A549 (cell line): ENCODE results near the gene PCDH10.
"Not testable (repeated sequence)": the region's sequence is repeated elsewhere in the genome, so short reads cannot be mapped to it uniquely, and the experiment has no call there.

ENCODE experiments used
- EP300 ChIP-seq, 2 experiments: fragments of >200 bp; sonication (Bioruptor Twin); formaldehyde crosslinking; IDR thresholded peaks; 2 replicates in 1 of 2; 3 replicates in 1 of 2; pipeline ENCODE4 v1.6.1; 2016 to 2017
- MAFK ChIP-seq: fragments of 450-650 bp; IDR thresholded peaks from 2 replicates; pipeline ENCODE4 v1.6.1; 2014; ENCODE audit not compliant: partially characterized antibody
- MAZ ChIP-seq: fragments of 150-350 bp; IDR thresholded peaks from 2 replicates; pipeline ENCODE4 v1.6.1; 2014; ENCODE audit warnings: antibody characterized with exemption, low read depth, low read length, borderline replicate concordance
- POLR2A ChIP-seq: IDR thresholded peaks from 2 replicates; pipeline ENCODE4 v1.6.1; 2012; ENCODE audit warnings: mild to moderate bottlenecking, low read length
- POLR2AphosphoS2 ChIP-seq: conservative IDR thresholded peaks from 2 replicates; pipeline ENCODE4 v1.6.1; 2012; ENCODE audit warnings: low read length, improper control_type of control experiment, inconsistent platforms
- TF ChIP-seq, protein P1 (sequence below): fragments of >200 bp; sonication (Bioruptor Twin); formaldehyde crosslinking; IDR thresholded peaks from 3 replicates; pipeline ENCODE4 v1.5.1; 2016

DNA sequence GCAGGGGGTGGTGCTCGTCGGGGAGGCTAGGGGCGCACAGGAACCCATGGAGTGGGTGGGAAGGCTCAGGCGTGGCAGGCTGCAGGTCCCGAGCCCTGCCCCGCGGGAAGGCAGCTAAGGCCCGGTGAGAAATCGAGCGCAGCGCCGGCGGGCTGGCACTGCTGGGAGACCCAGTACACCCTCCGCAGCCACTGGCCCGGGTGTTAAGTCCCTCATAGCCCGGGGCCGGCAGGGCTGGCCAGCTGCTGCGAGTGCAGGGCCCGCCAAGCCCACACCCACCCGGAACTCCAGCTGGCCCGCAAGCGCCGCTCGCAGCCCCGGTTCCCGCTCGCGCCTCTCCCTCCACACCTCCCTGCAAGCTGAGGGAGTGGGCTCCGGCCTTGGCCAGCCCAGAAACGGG, 91.4 kb downstream of the PCDH10 start:
- TF ChIP-seq, protein P1, sequence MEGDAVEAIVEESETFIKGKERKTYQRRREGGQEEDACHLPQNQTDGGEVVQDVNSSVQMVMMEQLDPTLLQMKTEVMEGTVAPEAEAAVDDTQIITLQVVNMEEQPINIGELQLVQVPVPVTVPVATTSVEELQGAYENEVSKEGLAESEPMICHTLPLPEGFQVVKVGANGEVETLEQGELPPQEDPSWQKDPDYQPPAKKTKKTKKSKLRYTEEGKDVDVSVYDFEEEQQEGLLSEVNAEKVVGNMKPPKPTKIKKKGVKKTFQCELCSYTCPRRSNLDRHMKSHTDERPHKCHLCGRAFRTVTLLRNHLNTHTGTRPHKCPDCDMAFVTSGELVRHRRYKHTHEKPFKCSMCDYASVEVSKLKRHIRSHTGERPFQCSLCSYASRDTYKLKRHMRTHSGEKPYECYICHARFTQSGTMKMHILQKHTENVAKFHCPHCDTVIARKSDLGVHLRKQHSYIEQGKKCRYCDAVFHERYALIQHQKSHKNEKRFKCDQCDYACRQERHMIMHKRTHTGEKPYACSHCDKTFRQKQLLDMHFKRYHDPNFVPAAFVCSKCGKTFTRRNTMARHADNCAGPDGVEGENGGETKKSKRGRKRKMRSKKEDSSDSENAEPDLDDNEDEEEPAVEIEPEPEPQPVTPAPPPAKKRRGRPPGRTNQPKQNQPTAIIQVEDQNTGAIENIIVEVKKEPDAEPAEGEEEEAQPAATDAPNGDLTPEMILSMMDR, result not testable (repeated sequence)
- TF ChIP-seq MAFK; EP300 (IDR thresholded peaks at IDR 0.05); POLR2A; MAZ; POLR2AphosphoS2: not testable (repeated sequence)
